NB4 (cell line): ENCODE data around the gene CCDC178.

Source experiments
- DNase-seq: peaks from one replicate; pipeline ENCODE4 v3.0.0; 2010; ENCODE audit warnings: low read depth
- H3K4me3 ChIP-seq: one replicate; pipeline ENCODE4 v1.5.1; 2011; ENCODE audit warnings: mild to moderate bottlenecking, low read depth, low read length, moderate library complexity
- CTCF ChIP-seq: IDR thresholded peaks from one replicate; pipeline ENCODE4 v1.5.1; 2012; ENCODE audit warnings: low read depth, low read length
- MAX ChIP-seq: IDR thresholded peaks from 2 replicates; pipeline ENCODE4 v1.6.1; 2011; ENCODE audit warnings: low read depth, low read length
- MYC ChIP-seq: IDR thresholded peaks from 2 replicates; pipeline ENCODE4 v1.6.1; 2011; ENCODE audit warnings: low read depth, low read length
- POLR2A ChIP-seq: IDR thresholded peaks from 2 replicates; pipeline ENCODE4 v1.6.1; 2011; ENCODE audit warnings: mild to moderate bottlenecking; ENCODE audit not compliant: insufficient read length; ENCODE audit errors: extremely low read depth

The CCDC178 gene

DNA sequence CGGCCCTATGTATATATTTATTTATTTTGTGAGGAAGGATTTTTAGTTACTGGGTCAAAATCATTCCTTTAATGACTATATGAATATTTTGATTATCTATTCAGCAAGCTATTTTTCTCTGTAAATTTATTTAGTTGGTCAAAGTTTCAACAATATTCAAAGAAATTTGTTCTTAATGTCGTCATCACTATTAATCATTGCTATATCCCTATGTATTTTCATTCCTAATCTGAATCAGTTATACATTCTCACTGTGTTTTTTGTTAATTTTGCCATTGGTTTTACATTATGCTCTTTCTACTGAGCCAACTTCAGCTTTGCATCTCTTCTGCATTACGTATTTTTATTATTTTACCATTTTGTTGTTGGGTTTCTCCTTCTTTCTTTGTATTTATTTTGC, 105.7 kb downstream of the CCDC178 start:
- DNase-seq, result no peak
- TF ChIP-seq MYC, result no peak
- TF ChIP-seq MAX, result no peak
- TF ChIP-seq CTCF, result no peak
- no peak for TF ChIP-seq POLR2A
- no peak overlapping the region for H3K4me3 ChIP-seq

GRCh38 chr18:33330711-33331110, 109.8 kb downstream of the CCDC178 start:
- no peak overlapping the region for H3K4me3 ChIP-seq
- DNase-seq, result no peak
- no peak for TF ChIP-seq MAX

DNA sequence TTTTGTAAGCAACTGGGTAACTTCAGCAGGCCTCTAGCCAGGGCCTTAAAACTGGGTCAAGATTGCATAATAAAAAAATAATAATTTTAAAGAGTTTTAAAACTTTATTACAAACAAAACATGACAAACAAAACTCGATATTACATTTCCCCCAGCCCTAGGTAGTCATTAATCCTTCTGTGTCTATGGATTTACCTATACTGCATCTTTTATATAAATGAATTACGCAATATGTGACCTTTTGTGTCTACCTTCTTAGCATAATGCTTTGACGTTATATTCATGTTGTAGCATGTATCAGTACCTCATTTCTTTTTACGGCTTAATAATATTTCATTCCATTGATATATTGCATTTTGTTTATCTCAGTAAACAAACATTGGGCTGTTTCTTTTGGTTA, 113.5 kb downstream of the CCDC178 start:
- DNase-seq, result no peak
- H3K4me3 ChIP-seq, result no peak overlapping the region
- no peak for TF ChIP-seq POLR2A
- no peak for TF ChIP-seq MAX
- TF ChIP-seq CTCF, result no peak
- no peak for TF ChIP-seq MYC

GRCh38 chr18:33317640-33318039, 122.9 kb downstream of the CCDC178 start:
- no peak for TF ChIP-seq POLR2A
- TF ChIP-seq MAX, result no peak
- TF ChIP-seq MYC, result no peak
- TF ChIP-seq CTCF, result no peak
- H3K4me3 ChIP-seq, result no peak overlapping the region
- DNase-seq, result no peak

- H3K4me3 ChIP-seq, result no peak overlapping the region
- DNase-seq, result no peak
- TF ChIP-seq CTCF (no peak), MAX (no peak), MYC (no peak), POLR2A (no peak)
These were observed 124.4 kb downstream of the CCDC178 start for GRCh38 chr18:33316146-33316587.

- DNase-seq, result no peak
- TF ChIP-seq CTCF (no peak), MAX (no peak), POLR2A (no peak), MYC (no peak)
- no peak overlapping the region for H3K4me3 ChIP-seq
These were observed 133.0 kb downstream of the CCDC178 start for GRCh38 chr18:33307520-33307919.
